HG03378 (cell line): ENCODE data around the gene AMELY.
"Not testable (repeated sequence)": the region's sequence is repeated elsewhere in the genome, so short reads cannot be mapped to it uniquely, and the experiment has no call there.

Experiments
- ATAC-seq: cut with Tn5 transposase; IDR thresholded peaks from one replicate; pipeline ENCODE4 v1.9.1; 2021; ENCODE audit warnings: mild to moderate bottlenecking, moderate library complexity; ENCODE audit not compliant: unreplicated experiment

Gene AMELY

GRCh38 chrY:6911253-6911881 is at the start of gene AMELY:
AMELY (minus strand) TSS chrY:6911752; CDS start chrY:6872608, 39,144 bp downstream.
- ATAC-seq, result no peak

- no peak for ATAC-seq
Observed at GRCh38 chrY:6949947-6950346, 38.4 kb upstream of the AMELY start.

GRCh38 chrY:6948378-6948777 is 36.8 kb upstream of the AMELY start:
- no peak for ATAC-seq

DNA sequence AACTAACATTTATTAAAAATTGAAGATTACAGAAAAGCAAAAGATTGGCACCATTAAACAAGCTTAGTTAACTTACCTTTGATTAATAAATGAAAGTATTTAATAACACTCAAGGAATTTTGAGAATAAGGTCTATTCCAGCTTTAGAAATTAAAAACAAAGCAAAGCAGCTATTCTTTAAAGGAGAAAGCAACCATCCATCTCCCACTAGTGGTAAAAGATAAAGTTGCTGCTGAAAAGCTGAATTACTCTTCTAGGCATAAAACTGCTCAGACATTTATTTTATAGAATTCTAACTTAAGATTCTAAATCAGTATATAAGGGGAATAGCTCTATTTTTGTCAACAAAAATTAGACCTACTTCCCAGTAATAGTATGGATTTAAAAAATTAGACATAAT is 36.1 kb upstream of the AMELY start:
- no peak for ATAC-seq

DNA sequence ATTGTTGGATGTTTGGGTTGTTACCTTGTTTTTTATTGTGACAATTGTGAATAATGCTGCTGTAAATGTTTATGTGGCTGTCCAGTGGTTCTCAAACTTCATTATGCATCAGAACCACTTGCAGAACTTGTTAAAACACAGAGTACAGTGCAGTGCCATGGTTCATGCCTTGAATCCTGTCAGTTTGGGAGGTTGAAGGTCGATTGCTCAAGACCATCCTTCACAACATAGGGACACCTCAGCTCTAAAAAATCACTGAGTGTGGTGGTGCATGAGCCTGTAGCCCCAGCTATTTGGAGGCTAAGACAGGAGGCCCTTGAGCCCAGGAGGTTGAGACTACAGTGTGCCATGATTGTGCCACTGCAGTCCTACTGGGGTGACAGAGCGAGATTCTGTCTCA is 23.9 kb upstream of the AMELY start:
- no peak for ATAC-seq

DNA sequence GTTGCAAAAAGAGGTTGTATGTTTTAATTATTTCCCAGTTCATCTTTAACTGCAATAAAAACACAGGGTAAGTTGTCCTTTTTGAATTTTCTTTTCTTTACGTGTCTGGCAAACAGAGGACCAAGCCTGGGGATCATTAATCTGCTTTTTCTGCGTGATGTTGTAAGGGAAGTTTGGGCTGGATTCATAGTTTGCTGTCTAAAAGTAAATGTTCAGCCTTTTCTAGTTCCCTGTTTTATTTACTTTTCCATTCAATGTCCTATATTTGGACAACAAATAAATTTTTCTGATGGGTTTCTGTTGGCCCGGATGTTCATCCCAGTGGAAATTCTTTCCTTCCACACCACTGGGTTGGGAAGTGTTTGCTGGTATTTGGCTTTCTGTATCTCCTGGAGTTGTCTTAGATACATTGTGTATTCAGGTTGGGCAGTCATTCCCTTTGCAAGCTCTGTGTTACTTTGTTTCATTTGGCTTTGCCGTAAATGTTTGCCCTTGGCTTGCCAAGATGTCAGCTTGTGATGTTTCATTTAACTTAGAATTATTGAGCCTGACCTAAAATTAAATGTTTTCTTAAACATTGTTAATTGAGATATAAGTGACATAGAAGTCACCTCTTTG is 20.3 kb upstream of the AMELY start:
- ATAC-seq, result no peak

DNA sequence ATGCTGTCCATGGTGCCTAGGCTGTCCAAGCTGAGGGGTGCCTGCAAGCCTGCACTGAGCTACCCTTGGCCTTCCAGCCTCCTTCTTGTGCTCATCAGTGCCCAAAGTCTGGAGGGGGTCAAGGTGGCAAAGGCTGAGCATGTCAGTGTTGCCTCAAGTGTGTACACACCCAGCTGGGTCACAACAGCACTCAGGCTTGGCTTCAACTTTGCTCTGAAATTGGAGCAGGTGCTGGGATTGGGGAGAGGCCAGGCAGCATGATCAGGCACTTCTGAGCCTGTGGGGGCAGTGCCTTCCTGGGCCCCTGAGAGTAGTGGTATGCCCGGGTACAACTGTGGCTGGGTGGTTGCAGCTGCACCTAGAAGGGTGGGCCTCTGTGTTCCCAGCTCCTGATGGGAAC is 17.7 kb upstream of the AMELY start:
- no peak for ATAC-seq

GRCh38 chrY:6928265-6928664 is 16.7 kb upstream of the AMELY start:
- ATAC-seq, result no peak

- no peak for ATAC-seq
Observed at GRCh38 chrY:6921061-6921460, 9.5 kb upstream of the AMELY start.

GRCh38 chrY:6913362-6913761 is 1.8 kb upstream of the AMELY start:
- no peak for ATAC-seq

DNA sequence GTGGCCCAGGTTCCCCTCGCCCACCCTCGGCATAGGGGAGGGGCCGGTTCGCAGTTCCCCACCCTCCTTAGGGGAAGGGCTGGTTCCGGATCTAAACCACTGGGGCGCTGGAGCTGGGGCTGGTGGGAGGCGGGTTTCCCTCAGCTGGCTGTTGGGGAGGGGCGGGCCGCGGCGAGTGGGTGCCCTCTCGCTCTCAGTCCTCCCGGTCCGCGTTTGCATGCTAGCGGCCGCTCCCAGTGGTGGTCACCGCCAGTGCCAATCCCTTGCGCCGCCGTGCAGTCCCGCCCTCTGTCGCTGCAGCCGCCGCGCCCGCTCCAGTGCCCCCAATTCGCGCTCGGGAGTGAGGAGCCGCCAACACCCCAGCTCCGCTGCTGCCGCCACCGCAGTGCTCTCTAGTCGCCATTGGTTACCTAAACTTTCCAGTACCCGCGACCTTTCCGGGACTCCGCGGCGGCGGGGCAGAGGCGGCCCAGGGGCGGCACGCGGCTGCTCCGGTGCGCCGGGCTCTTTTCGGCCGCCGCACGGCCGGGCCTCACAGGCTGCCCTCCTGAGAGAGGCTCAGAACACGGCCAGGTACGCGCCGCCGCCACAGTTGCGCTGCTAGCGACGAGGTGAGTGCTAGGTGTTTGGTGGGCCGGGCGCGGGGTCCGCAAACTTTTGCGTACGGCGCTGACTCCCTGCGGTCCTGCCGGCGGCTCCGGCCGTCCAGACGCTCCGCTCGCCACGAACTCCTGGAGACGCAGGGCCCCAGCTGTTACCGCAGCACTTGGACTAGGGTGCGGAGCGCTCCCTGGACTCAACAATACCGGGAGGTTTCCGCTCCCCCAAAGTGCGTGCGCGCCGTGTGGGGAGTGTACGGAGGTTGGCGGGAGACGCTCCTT is 940 bp downstream of the AMELY start, which contains the start of gene TBL1Y:
TSS of gene TBL1Y (plus strand) at position 326 of the 881 bp plus-strand sequence. CDS start 114,388 bp downstream, outside the sequence.
- ATAC-seq, result no peak

DNA sequence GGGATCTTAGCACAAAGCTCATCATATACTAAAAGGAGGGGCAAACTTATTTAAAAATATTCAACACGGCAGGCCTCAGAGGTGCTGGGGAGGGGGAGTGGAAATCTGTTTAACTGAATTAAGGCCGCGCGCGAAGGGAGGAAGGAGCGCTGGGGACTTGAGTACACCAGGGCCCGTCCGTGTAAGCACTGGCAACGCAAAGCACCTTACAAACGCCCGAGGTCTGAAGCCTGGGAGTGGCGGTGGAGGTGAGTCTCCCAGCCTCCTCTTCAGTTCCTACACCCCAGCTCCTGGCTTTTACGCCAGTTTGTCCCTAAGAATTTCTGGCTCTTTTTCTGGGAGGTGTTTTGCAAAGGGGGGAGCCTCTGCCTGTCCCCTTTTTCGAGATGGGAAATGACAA is 1.7 kb downstream of the AMELY start:
- no peak for ATAC-seq

DNA sequence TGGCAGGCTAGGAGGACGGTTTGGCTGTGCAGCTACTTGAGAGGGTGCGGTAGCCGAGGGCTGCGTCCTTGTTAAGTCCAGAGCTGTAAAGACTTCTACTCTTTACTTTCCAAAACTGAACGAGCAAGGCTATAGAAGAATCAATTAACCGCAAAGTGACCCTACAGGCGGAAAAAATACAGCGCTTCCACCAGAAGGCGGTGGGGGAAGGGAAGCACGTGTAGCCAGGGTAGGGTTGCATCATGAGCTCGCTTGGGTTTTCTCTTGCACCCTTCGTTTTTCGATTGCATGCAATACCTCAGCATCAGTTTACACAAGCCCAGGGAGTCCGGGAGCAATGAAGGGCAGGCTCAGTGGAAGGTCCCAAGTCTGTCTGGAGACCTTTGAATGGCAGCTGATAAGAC is 2.4 kb downstream of the AMELY start:
- ATAC-seq, result no peak

DNA sequence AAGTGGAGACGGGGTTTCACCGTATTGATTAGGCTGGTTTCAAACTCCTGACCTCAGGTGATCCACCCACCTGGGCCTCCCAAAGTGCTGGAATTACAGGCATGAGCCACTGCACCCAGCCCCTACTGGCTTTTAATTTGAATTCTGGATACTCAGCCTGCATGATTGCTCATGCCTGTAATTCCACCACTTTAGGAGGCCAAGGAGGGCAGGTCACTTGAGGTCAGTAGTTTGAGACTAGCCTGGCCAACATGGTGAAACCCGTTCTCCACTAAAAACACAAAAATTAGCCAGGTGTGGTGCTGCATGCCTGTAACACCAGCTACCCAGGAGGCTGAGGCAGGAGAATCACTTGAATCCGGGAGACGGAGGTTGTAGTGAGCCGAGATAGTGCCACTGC is 3.5 kb downstream of the AMELY start:
- ATAC-seq, result not testable (repeated sequence)

- ATAC-seq, result no peak
Observed at GRCh38 chrY:6907591-6907990, 4.0 kb downstream of the AMELY start.

DNA sequence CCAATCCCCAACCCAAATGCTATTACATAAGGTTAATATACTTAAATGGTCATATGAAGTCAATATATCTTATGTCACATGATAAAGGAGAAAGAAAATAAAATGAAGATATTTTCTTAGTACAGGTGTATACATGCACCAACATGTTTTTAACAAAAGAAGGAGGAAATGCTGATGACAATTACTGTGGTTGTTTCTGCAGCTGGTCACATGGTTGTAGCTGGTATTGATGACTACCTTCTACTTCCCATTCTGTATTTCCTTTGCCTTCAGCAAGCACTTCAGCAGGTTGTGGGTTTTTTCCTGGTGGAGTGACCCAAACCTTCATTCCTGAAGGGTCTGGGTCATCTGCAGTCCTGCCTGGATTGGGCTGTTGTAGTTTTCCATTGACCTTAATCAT is 9.4 kb downstream of the AMELY start:
- not testable (repeated sequence) for ATAC-seq

DNA sequence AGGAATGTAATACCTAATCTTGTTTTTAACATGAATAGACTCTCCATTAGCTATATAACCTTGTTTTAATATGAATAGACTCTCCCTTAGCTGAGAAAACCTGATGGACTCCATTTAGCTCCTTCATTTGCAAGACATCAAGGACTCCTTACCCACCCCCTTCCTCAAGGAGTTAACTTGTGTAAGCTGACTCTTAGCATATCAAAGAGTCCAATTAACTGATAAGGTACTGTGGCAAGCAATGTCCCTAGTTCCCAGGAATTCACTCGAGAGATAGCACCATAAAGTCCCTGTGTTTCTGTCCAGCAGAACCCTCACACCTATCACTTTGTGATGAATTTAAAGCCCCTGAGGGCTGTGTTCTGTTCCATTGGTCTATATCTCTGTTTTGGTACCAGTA is 16.3 kb downstream of the AMELY start:
- no peak for ATAC-seq

GRCh38 chrY:6894496-6894895 is 17.1 kb downstream of the AMELY start:
- ATAC-seq, result no peak

DNA sequence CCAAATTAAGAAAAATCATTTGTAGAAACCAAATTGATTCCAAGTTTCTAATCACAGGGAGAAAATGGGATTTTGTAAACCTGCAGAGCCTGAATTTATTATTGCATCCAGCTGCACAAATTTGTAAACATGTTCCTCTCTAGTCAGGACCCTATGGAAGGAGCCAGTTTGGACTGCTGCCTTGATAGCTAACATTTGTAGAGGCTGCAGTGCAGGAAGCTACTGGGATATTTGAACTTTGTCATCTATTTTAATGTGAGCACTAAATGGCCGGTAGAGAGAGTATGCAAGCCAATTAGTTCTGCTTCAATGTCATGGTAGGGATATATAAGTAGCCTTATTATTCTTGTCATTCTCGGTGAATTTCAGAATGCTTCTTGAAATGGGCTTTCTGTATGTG is 62.2 kb downstream of the AMELY start:
- no peak for ATAC-seq

DNA sequence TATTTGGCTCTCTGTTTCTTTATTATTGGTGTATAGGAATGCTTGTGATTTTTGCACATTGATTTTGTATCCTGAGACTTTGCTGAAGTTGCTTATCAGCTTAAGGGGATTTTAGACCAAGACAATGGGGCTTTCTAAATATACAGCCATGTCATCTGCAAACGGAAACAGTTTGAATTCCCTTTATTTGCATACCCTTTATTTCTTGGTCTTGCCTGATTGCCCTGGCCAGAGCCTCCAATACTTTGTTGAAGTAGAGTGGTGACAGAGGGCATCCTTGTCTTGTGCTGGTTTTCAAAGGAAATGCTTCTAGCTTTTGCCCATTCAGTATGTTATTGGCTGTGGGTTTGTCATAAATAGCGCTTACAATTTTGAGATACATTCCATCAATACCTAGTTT is 68.9 kb downstream of the AMELY start:
- ATAC-seq, result not testable (repeated sequence)
